OCI-LY7 (cell line): ENCODE measurements around the gene TEX9. TPM values are rescaled to one million over a fixed set of nuclear protein-coding genes. Genes with fewer than 3 reads are reported as not detected.

Experiments
- BruUV-seq: library from RNA; stranded (reverse); fragments of 400-500 nt; replicated peaks from 2 replicates; lab custom pipeline; 2021; lab: Mats Ljungman, UMichigan
- CTCF ChIA-PET: fragments of 300-600 bp; sonication (Branson Sonifier 250); formaldehyde crosslinking; loops from one replicate; lab custom pipeline; 2022; ENCODE audit warnings: antibody characterized with exemption; ENCODE audit not compliant: unreplicated experiment; lab: Charles Lee
- POLR2A ChIA-PET: fragments of 300-600 bp; sonication (Branson Sonifier 250); formaldehyde crosslinking; loops from one replicate; lab custom pipeline; 2022; ENCODE audit warnings: antibody characterized with exemption; lab: Charles Lee
- DNase-seq: peaks from one replicate; pipeline ENCODE4 v3.0.0-alpha.2; 2015; ENCODE audit warnings: low spot score
- H2AFZ ChIP-seq: fragments of 200-600 bp; sonication (generic), shearing (Covaris generic); 2 replicates; pipeline ENCODE4 v1.6.1; 2014; ENCODE audit warnings: mild to moderate bottlenecking, antibody characterized with exemption, low read length, moderate library complexity
- H3K27ac ChIP-seq: fragments of 200-600 bp; sonication (generic); 2 replicates; pipeline ENCODE4 v1.5.1; 2014; ENCODE audit warnings: mixed run types, low read depth, mild to moderate bottlenecking, moderate library complexity, low read length, inconsistent platforms; ENCODE audit not compliant: poor library complexity, severe bottlenecking
- H3K36me3 ChIP-seq: fragments of 200-600 bp; sonication (generic); 2 replicates; pipeline ENCODE4 v1.6.1; 2014; ENCODE audit warnings: mild to moderate bottlenecking, antibody characterized with exemption, low read length, moderate library complexity, mixed read lengths; ENCODE audit not compliant: insufficient read depth
- H3K4me1 ChIP-seq: fragments of 200-600 bp; sonication (generic); 2 replicates; pipeline ENCODE4 v1.5.1; 2014; ENCODE audit warnings: mild to moderate bottlenecking, low read length; ENCODE audit not compliant: insufficient read depth, poor library complexity, severe bottlenecking
- H3K4me2 ChIP-seq: fragments of 200-600 bp; sonication (generic); 2 replicates; pipeline ENCODE4 v1.6.1; 2014; ENCODE audit warnings: mild to moderate bottlenecking, low read length
- H3K4me3 ChIP-seq: fragments of 200-600 bp; sonication (generic); 2 replicates; pipeline ENCODE4 v1.5.1; 2014; ENCODE audit warnings: mild to moderate bottlenecking, low read depth, low read length; ENCODE audit not compliant: poor library complexity, severe bottlenecking
- H3K79me2 ChIP-seq: fragments of 200-600 bp; sonication (generic); 2 replicates; pipeline ENCODE4 v1.6.1; 2016; ENCODE audit warnings: low read depth, mild to moderate bottlenecking, low read length, moderate library complexity, mixed read lengths; ENCODE audit not compliant: insufficient read depth
- H3K9me2 ChIP-seq: fragments of 200-600 bp; sonication (generic); 2 replicates; pipeline ENCODE4 v1.6.1; 2016; ENCODE audit warnings: mild to moderate bottlenecking, low read length, mixed read lengths; ENCODE audit not compliant: insufficient read depth
- H3K9me3 ChIP-seq: fragments of 200-600 bp; sonication (generic); 2 replicates; pipeline ENCODE4 v1.6.1; 2014; ENCODE audit warnings: mild to moderate bottlenecking, mixed run types, low read length, mixed read lengths
- H4K20me1 ChIP-seq: fragments of 200-600 bp; sonication (generic); 2 replicates; pipeline ENCODE4 v1.6.1; 2014; ENCODE audit warnings: mild to moderate bottlenecking, antibody characterized with exemption, low read length, moderate library complexity, mixed read lengths; ENCODE audit not compliant: insufficient read depth
- CTCF ChIP-seq: fragments of 200-600 bp; sonication (generic); conservative IDR thresholded peaks from 2 replicates; pipeline ENCODE4 v1.5.1; 2014; ENCODE audit warnings: mild to moderate bottlenecking, antibody characterized with exemption, low read length, moderate library complexity, mixed read lengths
- EZH2phosphoT487 ChIP-seq: fragments of 200-600 bp; sonication (generic); IDR thresholded peaks from 2 replicates; pipeline ENCODE4 v1.6.1; 2018; ENCODE audit warnings: low read depth, borderline replicate concordance, mild to moderate bottlenecking, mixed run types, antibody characterized with exemption, low read length, moderate library complexity, mixed read lengths
- intact Hi-C: fragments of 100-400 bp; cut with micrococcal nuclease; formaldehyde crosslinking; loops from one replicate; pipeline ENCODE4 v1.10.0; 2022; ENCODE audit not compliant: unreplicated experiment
- total RNA-seq, 2 experiments: library from RNA; depleted of rRNA in 1 of 2; stranded (reverse); fragments of >200 nt in 1 of 2; shearing (Covaris generic) in 1 of 2; gene quantifications; 2 replicates each; pipeline ENCODE4 v1.2.3, GENCODE V29; 2014 to 2022

The TEX9 gene
- total RNA-seq, 2 experiments from 2014 or later, result 20.0 to 44.6 TPM

GRCh38 chr15:56343879-56344278 lies 21.3 kb upstream of the TEX9 start:
- Histone ChIP-seq H4K20me1 (no peaks in the 10 kb centered on the region), H3K9me2 (0 out of 2 replicates have a peak, but pooled peaks cover 2% of the 10 kb centered on the region), H3K9me3 (no peaks in the 10 kb centered on the region), H3K4me1 (no peaks in the 10 kb centered on the region), H3K79me2 (no peaks in the 10 kb centered on the region), H3K4me2 (no peak overlapping the region), H2AFZ (no peak overlapping the region), H3K36me3 (no peaks in the 10 kb centered on the region), H3K27ac (no peak overlapping the region), H3K4me3 (no peak overlapping the region)
- intact Hi-C loops, result no loop called here
- ChIA-PET POLR2A (no interaction called here), CTCF (no interaction called here)
- no TSS peak for BruUV-seq
- TF ChIP-seq CTCF (no peak), EZH2phosphoT487 (no peak)
- no peak for DNase-seq

- Histone ChIP-seq H3K79me2 (no peaks in the 10 kb centered on the region), H4K20me1 (no peaks in the 10 kb centered on the region), H3K4me3 (no peak overlapping the region), H3K36me3 (no peaks in the 10 kb centered on the region), H2AFZ (no peak overlapping the region), H3K4me2 (no peak overlapping the region), H3K9me2 (0 out of 2 replicates have a peak, but pooled peaks cover 2% of the 10 kb centered on the region), H3K9me3 (no peaks in the 10 kb centered on the region), H3K27ac (no peak overlapping the region), H3K4me1 (no peaks in the 10 kb centered on the region)
- no peak for DNase-seq
- POLR2A ChIA-PET, result no interaction called here
- CTCF ChIA-PET, result no interaction called here
- no TSS peak for BruUV-seq
- intact Hi-C loops, result no loop called here
- TF ChIP-seq CTCF, result no peak
- TF ChIP-seq EZH2phosphoT487, result no peak
Measured at GRCh38 chr15:56344336-56344735, 20.9 kb upstream of the TEX9 start.

GRCh38 chr15:56346414-56346813 lies 18.8 kb upstream of the TEX9 start:
- TF ChIP-seq EZH2phosphoT487 (no peak), CTCF (no peak)
- Histone ChIP-seq H3K27ac (no peak overlapping the region), H4K20me1 (no peaks in the 10 kb centered on the region), H3K36me3 (no peaks in the 10 kb centered on the region), H3K79me2 (no peaks in the 10 kb centered on the region), H3K4me3 (no peak overlapping the region), H3K4me1 (no peaks in the 10 kb centered on the region), H2AFZ (no peak overlapping the region), H3K9me3 (no peaks in the 10 kb centered on the region), H3K4me2 (no peak overlapping the region), H3K9me2 (0 out of 2 replicates have a peak, but pooled peaks cover 2% of the 10 kb centered on the region)
- ChIA-PET POLR2A (no interaction called here), CTCF (no interaction called here)
- intact Hi-C loops, result no loop called here
- no TSS peak for BruUV-seq
- no peak for DNase-seq
